ENCODE measurements around the gene RER1. TPM values are rescaled to one million over a fixed set of nuclear protein-coding genes. Genes with fewer than 3 reads are reported as not detected.

Gene RER1
- total RNA-seq, 1 experiment from 2014 or later: 155 TPM

DNA sequence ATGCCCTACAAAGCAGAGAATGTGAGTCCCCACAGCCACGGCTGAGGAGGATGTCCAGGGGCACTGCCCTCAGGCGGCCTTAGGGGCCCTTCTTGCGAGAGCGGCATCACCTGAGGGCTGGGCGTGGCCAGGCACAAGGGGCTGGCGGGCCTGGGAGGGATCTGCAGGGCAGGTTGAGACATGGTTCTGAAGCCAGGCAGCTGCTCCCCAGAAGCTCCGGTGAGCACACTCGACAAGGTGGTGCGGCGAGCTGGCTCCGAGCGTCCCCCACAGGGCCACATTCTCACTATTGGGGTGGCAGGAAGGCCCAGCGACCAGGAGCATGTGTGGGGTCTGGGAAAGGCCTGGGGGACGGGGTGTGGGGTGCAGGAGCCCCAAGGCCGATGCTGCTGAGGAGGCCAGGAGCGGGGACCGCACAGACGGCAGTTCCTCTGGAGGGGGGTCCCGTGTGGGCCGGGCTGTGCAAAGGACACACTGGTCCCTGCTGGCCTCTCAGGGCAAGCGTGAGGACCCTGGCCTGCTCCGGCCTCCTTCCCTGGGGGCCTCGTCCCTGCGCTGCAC is 47.4 kb upstream of the RER1 start:
- ChIA-PET POLR2A (no interaction called here), CTCF (no interaction called here), RAD21 (ENCODE audit: low non-redundant PET in 1 of 2, low total read pairs in 2 of 2, uncharacterized antibody in 2 of 2, unreplicated experiment in 2 of 2) (no interaction called here)
- TF ChIP-seq SRF (IDR thresholded peaks at IDR 0.05; ENCODE audit: low read depth): no peak
- TF ChIP-seq, protein P1, sequence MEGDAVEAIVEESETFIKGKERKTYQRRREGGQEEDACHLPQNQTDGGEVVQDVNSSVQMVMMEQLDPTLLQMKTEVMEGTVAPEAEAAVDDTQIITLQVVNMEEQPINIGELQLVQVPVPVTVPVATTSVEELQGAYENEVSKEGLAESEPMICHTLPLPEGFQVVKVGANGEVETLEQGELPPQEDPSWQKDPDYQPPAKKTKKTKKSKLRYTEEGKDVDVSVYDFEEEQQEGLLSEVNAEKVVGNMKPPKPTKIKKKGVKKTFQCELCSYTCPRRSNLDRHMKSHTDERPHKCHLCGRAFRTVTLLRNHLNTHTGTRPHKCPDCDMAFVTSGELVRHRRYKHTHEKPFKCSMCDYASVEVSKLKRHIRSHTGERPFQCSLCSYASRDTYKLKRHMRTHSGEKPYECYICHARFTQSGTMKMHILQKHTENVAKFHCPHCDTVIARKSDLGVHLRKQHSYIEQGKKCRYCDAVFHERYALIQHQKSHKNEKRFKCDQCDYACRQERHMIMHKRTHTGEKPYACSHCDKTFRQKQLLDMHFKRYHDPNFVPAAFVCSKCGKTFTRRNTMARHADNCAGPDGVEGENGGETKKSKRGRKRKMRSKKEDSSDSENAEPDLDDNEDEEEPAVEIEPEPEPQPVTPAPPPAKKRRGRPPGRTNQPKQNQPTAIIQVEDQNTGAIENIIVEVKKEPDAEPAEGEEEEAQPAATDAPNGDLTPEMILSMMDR (IDR thresholded peaks at IDR 0.05 in 2 of 3, conservative IDR thresholded peaks at IDR 0.05 in 1 of 3; ENCODE audit: borderline replicate concordance in 1 of 3, insufficient read depth in 1 of 3, low read depth in 2 of 3, low read length in 2 of 3): no peak
- no peak for TF ChIP-seq EZH2 (IDR thresholded peaks at IDR 0.05)
- no peak for TF ChIP-seq ELF1 (IDR thresholded peaks at IDR 0.05; ENCODE audit: borderline replicate concordance, low read depth)
- no peak for TF ChIP-seq POLR2AphosphoS5 (IDR thresholded peaks at IDR 0.05; ENCODE audit: low read depth, low read length)
- TF ChIP-seq RAD21 (IDR thresholded peaks at IDR 0.05; ENCODE audit: low read depth): no peak
- TF ChIP-seq ZNF274 (IDR thresholded peaks at IDR 0.05; ENCODE audit: low read depth, low read length): no peak
- no peak for TF ChIP-seq EZH2phosphoT487 (IDR thresholded peaks at IDR 0.05; ENCODE audit: borderline replicate concordance)
- TF ChIP-seq, protein P2, sequence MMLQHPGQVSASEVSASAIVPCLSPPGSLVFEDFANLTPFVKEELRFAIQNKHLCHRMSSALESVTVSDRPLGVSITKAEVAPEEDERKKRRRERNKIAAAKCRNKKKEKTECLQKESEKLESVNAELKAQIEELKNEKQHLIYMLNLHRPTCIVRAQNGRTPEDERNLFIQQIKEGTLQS (IDR thresholded peaks at IDR 0.05): no peak
- no peak for TF ChIP-seq FOSL1 (IDR thresholded peaks at IDR 0.05; ENCODE audit: low read depth)
- TF ChIP-seq JUND (IDR thresholded peaks at IDR 0.05): no peak
- no peak for TF ChIP-seq TCF7L2 (IDR thresholded peaks at IDR 0.05; ENCODE audit: borderline replicate concordance, extremely low read depth, insufficient read depth, insufficient read length)
- TF ChIP-seq, protein P3, sequence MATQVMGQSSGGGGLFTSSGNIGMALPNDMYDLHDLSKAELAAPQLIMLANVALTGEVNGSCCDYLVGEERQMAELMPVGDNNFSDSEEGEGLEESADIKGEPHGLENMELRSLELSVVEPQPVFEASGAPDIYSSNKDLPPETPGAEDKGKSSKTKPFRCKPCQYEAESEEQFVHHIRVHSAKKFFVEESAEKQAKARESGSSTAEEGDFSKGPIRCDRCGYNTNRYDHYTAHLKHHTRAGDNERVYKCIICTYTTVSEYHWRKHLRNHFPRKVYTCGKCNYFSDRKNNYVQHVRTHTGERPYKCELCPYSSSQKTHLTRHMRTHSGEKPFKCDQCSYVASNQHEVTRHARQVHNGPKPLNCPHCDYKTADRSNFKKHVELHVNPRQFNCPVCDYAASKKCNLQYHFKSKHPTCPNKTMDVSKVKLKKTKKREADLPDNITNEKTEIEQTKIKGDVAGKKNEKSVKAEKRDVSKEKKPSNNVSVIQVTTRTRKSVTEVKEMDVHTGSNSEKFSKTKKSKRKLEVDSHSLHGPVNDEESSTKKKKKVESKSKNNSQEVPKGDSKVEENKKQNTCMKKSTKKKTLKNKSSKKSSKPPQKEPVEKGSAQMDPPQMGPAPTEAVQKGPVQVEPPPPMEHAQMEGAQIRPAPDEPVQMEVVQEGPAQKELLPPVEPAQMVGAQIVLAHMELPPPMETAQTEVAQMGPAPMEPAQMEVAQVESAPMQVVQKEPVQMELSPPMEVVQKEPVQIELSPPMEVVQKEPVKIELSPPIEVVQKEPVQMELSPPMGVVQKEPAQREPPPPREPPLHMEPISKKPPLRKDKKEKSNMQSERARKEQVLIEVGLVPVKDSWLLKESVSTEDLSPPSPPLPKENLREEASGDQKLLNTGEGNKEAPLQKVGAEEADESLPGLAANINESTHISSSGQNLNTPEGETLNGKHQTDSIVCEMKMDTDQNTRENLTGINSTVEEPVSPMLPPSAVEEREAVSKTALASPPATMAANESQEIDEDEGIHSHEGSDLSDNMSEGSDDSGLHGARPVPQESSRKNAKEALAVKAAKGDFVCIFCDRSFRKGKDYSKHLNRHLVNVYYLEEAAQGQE (IDR thresholded peaks at IDR 0.05; ENCODE audit: low read depth): no peak
- TF ChIP-seq MAX (IDR thresholded peaks at IDR 0.05): no peak
- TF ChIP-seq POLR2A (IDR thresholded peaks at IDR 0.05; ENCODE audit: borderline replicate concordance, extremely low read depth, insufficient read depth, insufficient read length): no peak
- TF ChIP-seq CBX3 (IDR thresholded peaks at IDR 0.05; ENCODE audit: low read depth): no peak
- no peak for TF ChIP-seq YY1 (IDR thresholded peaks at IDR 0.05; ENCODE audit: extremely low read depth, insufficient replicate concordance, low read depth, low read length)
- no peak for TF ChIP-seq ZBTB33 (IDR thresholded peaks at IDR 0.05; ENCODE audit: extremely low read depth, insufficient replicate concordance, low read length)
- TF ChIP-seq ZFX (IDR thresholded peaks at IDR 0.05): no peak
- Histone ChIP-seq H3K79me2 (ENCODE audit: insufficient read depth, low read length) (no peaks in the 10 kb centered on the region), H3K27me3 (ENCODE audit: insufficient read depth, low read length) (no peaks in the 10 kb centered on the region), H3K9me2 (ENCODE audit: insufficient read depth) (no peaks in the 10 kb centered on the region), H4K20me1 (ENCODE audit: insufficient read depth) (no peaks in the 10 kb centered on the region), H3K9me3 (ENCODE audit: control insufficient read depth in 1 of 2, insufficient read depth in 1 of 2, low read depth in 1 of 2, low read length in 2 of 2) (no peaks in the 10 kb centered on the region), H3K4me2 (ENCODE audit: low read length) (no peak overlapping the region), H3K4me3 (replicated peaks in 1 of 2; ENCODE audit: low read depth in 1 of 2, low read length in 2 of 2) (no peak overlapping the region), H3K36me3 (ENCODE audit: control insufficient read depth in 1 of 2, insufficient read depth in 2 of 2, low read length in 2 of 2) (no peaks in the 10 kb centered on the region), H3K9ac (ENCODE audit: low read length) (no peak overlapping the region), H3K4me1 (ENCODE audit: control insufficient read depth in 1 of 2, insufficient read depth in 2 of 2, low read length in 2 of 2) (no peaks in the 10 kb centered on the region), H3K27ac (ENCODE audit: low read depth, low read length) (no peak overlapping the region), H2AFZ (ENCODE audit: low read depth, low read length, poor library complexity, severe bottlenecking) (no peak overlapping the region)
- BruUV-seq (replicated peaks): no TSS peak
- DNase-seq (ENCODE audit: low read depth, low spot score) (no peak), ATAC-seq (no peak)
- intact Hi-C loops (cut with micrococcal nuclease): no loop called here
